A549 (cell line): ENCODE measurements around the gene RBMS3.

ENCODE experiments used
- CHD2 ChIP-seq: fragments of 150-350 bp; IDR thresholded peaks from 2 replicates; pipeline ENCODE4 v1.6.1; 2014; ENCODE audit warnings: low read length; ENCODE audit not compliant: partially characterized antibody
- CTCF ChIP-seq: fragments of >200 bp; sonication (Bioruptor Twin); formaldehyde crosslinking; IDR thresholded peaks from 3 replicates; pipeline ENCODE4 v1.5.1; 2016
- FOSL2 ChIP-seq, 2 experiments: fragments of 450-650 bp in 1 of 2; fragments of >200 bp in 1 of 2; sonication (Bioruptor Twin) in 1 of 2; formaldehyde crosslinking; IDR thresholded peaks; 2 replicates each; pipeline versions ENCODE4 v1.5.0 to v1.6.1; 2016 to 2020; ENCODE audit warnings: mild to moderate bottlenecking in 1 of 2, moderate library complexity in 1 of 2
- MAX ChIP-seq: IDR thresholded peaks from 2 replicates; pipeline ENCODE4 v1.6.1; 2012
- POLR2A ChIP-seq: IDR thresholded peaks from 2 replicates; pipeline ENCODE4 v1.6.1; 2012; ENCODE audit warnings: mild to moderate bottlenecking, low read length
- POLR2AphosphoS2 ChIP-seq: conservative IDR thresholded peaks from 2 replicates; pipeline ENCODE4 v1.6.1; 2012; ENCODE audit warnings: low read length, improper control_type of control experiment, inconsistent platforms
- RCOR1 ChIP-seq: fragments of 150-350 bp; IDR thresholded peaks from 2 replicates; pipeline ENCODE4 v1.6.1; 2014; ENCODE audit warnings: antibody characterized with exemption, low read length, low read depth

GRCh38 chr3:29379097-29379496 lies 98.2 kb downstream of the RBMS3 start:
- no peak for TF ChIP-seq CTCF
- TF ChIP-seq CHD2, result no peak
- no peak for TF ChIP-seq POLR2A
- TF ChIP-seq RCOR1, result no peak
- TF ChIP-seq FOSL2 (IDR thresholded peaks at IDR 0.05), result no peak
- no peak for TF ChIP-seq FOSL2 (CRISPR knock-in tag; IDR thresholded peaks at IDR 0.05)
- TF ChIP-seq MAX, result no peak
- TF ChIP-seq POLR2AphosphoS2, result no peak
